Pancreas (tissue), 10 donors: ENCODE results near the gene TRPM3. TPM values are rescaled to one million over a fixed set of nuclear protein-coding genes. Genes with fewer than 3 reads are reported as not detected.

Experiments
- ATAC-seq, 4 donors: fragments of 200-7000 bp; cut with Tn5 transposase; one replicate each; pipeline versions ENCODE4 v1.8.0 to v1.9.1; 2020; ENCODE audit warnings: mild to moderate bottlenecking in 4 of 4, moderate library complexity in 4 of 4
- DNase-seq, 6 donors: peaks; one replicate each; pipeline ENCODE4 v3.0.0-alpha.2; 2020
- FAIRE-seq: peaks from 2 replicates; lab custom pipeline; 2012; peaks lifted over from hg19 to GRCh38; lab: Jason Lieb, UNC
- H3K27ac ChIP-seq, 4 donors: fragments of 200-600 bp; sonication (generic); 1 replicate in 3 of 4; 2 replicates in 1 of 4; pipeline versions ENCODE4 v1.5.0 to v1.8.0; 2020
- H3K27me3 ChIP-seq, 4 donors: fragments of 200-600 bp; one replicate each; pipeline ENCODE4 v1.8.0; 2021
- H3K36me3 ChIP-seq, 3 donors: fragments of 200-600 bp; sonication (generic) in 1 of 3; one replicate each; pipeline versions ENCODE4 v1.5.0 to v1.8.0; 2020 to 2021
- H3K4me1 ChIP-seq, 3 donors: fragments of 200-600 bp; one replicate each; pipeline ENCODE4 v1.8.0; 2021
- H3K4me3 ChIP-seq, 4 donors: fragments of 200-600 bp; sonication (generic) in 2 of 4; one replicate each; pipeline versions ENCODE4 v1.5.0 to v1.8.0; 2020 to 2021
- H3K9me3 ChIP-seq, 4 donors: fragments of 200-600 bp; one replicate each; pipeline ENCODE4 v1.8.0; 2021
- WGBS, 2 donors: extraction: QIAGEN DNeasy Blood & Tissue Kit; methylation state at CpG; one replicate each; pipeline ENCODE4 v1.1.7; 2013; 5-methylcytosine and 5-hydroxymethylcytosine counted together
- intact Hi-C, 3 donors: fragments of 100-400 bp; cut with DNase I; formaldehyde crosslinking; loops; one replicate each; pipeline versions ENCODE4 v1.11.1 to v1.14.2; 2022
- polyA plus RNA-seq, 2 donors: library from polyadenylated mRNA; stranded (reverse); fragments of 200-250 nt; gene quantifications; one replicate each; pipeline ENCODE4 v1.2.3, GENCODE V29; 2013
- total RNA-seq, 6 donors: library from RNA; stranded (reverse); fragmentation: NEBNext Ultra II Directional in 4 of 6; extraction: Animal tissue kit (Norgen Biotek cat#: 25700) in 4 of 6; gene quantifications; one replicate each; pipeline versions ENCODE4 v1.2.1 to v1.2.4, GENCODE V29; 2021 to 2023
- TF ChIP-seq, protein P1 (sequence below), 4 donors: fragments of 200-600 bp; sonication (generic) in 3 of 4; IDR thresholded peaks; one replicate each; pipeline versions ENCODE4 v1.5.0 to v1.8.0; 2021; ENCODE audit warnings: antibody characterized with exemption in 4 of 4
- donor health status: healthy with polysubstance abuse.
- donor health status: DM: no; HTN: no; CAD: no; lungs with moderate emphysema.
- donor health status: DM: no; HTN: no; CAD: no.
- donor health status: control.
- donor health status: control.
- donor health status: Bipolar disorder and iron deficiency.
- donor health status: DM: yes; HTN: yes; CAD: no.
- donor health status: DM: no; HTN: no; CAD: no.
- donor health status: DM: no; HTN: no; CAD: no.
- donor health status: DM: yes; HTN: yes; CAD: no.

TRPM3 gene
- total and polyA plus RNA-seq, 8 donors: 0.22 to 1.9 (median 0.76) TPM

DNA sequence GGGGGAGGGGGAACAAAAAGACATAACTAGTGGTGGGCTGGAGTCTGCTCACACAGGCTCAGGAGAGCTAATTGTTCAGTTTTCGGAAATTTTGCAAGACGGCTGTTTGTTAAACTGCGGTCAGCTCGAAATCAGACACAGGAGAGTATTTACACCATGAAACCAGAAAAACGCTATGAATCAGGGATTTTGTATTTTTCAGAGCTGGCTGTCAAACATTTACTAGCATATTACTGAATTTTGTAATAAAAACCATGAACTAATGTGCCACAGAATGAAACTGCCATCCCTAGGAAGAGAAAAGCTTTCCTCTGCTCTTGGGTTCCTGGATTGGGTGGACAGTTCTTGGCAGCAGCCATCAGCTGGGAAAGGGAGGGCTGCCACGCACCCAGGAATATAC is 45.3 kb downstream of the TRPM3 start:
- 74 to 81% methylated on average over 6 of the region's 6 CpGs for WGBS, 2 donors
- no peak for ATAC-seq

DNA sequence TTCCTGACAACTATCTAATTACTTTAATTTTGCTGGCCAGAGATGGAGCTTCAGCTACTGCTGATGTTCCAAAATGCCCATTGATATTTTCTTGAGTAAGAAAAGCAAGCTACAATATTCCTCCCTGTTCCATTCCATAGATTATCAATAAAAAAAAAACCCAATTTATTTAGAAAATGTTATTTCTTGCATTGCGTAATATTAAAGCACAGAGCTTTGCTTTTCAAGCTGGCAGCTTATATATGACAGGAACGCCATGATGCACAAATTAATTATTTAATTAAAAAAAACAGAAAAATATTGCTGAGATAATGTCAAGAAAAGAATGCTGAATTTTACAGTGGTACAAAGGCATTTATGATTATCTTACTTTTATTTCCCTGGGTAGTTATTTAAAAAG is 47.9 kb downstream of the TRPM3 start:
- intact Hi-C loops: no loop called here
- DNase-seq (no peak), ATAC-seq (no peak), FAIRE-seq (no peak)
- H3K27me3 ChIP-seq: no peaks in the 10 kb centered on the region
- H3K4me1 ChIP-seq: no peaks in the 10 kb centered on the region
- 94 to 97% methylated on average over 2 of the region's 2 CpGs for WGBS, 2 donors
- no peak overlapping the region for H3K4me3 ChIP-seq
- TF ChIP-seq, protein P1, sequence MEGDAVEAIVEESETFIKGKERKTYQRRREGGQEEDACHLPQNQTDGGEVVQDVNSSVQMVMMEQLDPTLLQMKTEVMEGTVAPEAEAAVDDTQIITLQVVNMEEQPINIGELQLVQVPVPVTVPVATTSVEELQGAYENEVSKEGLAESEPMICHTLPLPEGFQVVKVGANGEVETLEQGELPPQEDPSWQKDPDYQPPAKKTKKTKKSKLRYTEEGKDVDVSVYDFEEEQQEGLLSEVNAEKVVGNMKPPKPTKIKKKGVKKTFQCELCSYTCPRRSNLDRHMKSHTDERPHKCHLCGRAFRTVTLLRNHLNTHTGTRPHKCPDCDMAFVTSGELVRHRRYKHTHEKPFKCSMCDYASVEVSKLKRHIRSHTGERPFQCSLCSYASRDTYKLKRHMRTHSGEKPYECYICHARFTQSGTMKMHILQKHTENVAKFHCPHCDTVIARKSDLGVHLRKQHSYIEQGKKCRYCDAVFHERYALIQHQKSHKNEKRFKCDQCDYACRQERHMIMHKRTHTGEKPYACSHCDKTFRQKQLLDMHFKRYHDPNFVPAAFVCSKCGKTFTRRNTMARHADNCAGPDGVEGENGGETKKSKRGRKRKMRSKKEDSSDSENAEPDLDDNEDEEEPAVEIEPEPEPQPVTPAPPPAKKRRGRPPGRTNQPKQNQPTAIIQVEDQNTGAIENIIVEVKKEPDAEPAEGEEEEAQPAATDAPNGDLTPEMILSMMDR (IDR thresholded peaks at IDR 0.05): no peak
- no peaks in the 10 kb centered on the region for H3K36me3 ChIP-seq
- no peak overlapping the region for H3K27ac ChIP-seq
- H3K9me3 ChIP-seq: no peaks in the 10 kb centered on the region

More for the DNA sequence above, 45.3 kb downstream of the TRPM3 start:
- intact Hi-C loops: no loop called here
- Histone ChIP-seq H3K27me3 (no peaks in the 10 kb centered on the region), H3K9me3 (no peaks in the 10 kb centered on the region), H3K36me3 (no peaks in the 10 kb centered on the region), H3K4me1 (no peaks in the 10 kb centered on the region), H3K27ac (no peak overlapping the region), H3K4me3 (no peak overlapping the region)
- no peak for DNase-seq
- TF ChIP-seq, protein P1 (IDR thresholded peaks at IDR 0.05): no peak
- no peak for FAIRE-seq

DNA sequence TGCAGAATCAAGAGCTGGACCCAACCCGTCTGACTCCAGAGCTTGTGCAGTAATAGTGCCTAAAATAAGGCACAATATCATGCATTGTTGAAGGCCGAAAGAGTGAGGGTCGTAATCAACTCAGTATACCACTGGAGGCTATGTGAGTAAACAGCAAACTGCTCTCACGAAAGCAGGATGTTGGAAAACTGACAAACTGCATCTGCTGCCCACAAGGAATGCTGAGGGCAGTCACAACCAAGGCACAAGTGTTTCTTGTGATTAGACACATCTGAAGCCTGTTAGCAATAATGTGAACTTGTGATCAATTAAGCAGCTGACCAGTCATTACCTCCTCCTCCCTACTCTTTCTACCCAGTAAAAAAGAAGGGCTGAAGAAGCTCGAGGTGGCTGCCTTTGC is 48.8 kb downstream of the TRPM3 start:
- Histone ChIP-seq H3K9me3 (no peaks in the 10 kb centered on the region), H3K4me3 (no peak overlapping the region), H3K36me3 (no peaks in the 10 kb centered on the region), H3K27ac (no peak overlapping the region), H3K27me3 (no peaks in the 10 kb centered on the region), H3K4me1 (no peaks in the 10 kb centered on the region)
- intact Hi-C loops: no loop called here
- DNase-seq (no peak), ATAC-seq (no peak), FAIRE-seq (no peak)
- TF ChIP-seq, protein P1 (IDR thresholded peaks at IDR 0.05): no peak
- 62 to 68% methylated on average over 5 of the region's 5 CpGs for WGBS, 2 donors

DNA sequence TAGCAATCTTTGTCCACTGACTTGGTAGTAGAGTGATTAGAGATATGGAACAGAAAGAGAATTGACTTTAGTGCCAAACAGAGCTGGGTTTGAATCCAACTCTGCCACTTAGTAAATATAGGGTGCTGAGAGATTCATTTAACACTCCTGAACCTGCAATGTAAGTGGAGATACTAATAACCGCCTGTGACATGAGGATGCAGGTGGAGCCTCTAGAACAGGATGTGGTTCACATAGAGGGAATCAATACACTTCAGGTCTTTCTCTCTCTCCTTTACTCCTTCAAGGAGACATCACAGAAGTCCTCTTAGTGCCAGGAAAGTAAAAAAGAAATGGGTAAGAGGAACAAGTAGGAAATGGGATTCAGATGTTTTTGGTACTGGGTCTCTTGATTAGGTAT is 49.8 kb downstream of the TRPM3 start:
- WGBS, 2 donors: 83 to 96% methylated on average over 1 of the region's 1 CpG
- H3K4me1 ChIP-seq: no peaks in the 10 kb centered on the region
- FAIRE-seq (no peak), ATAC-seq (no peak), DNase-seq (no peak)
- H3K9me3 ChIP-seq: no peaks in the 10 kb centered on the region
- no peaks in the 10 kb centered on the region for H3K27me3 ChIP-seq
- H3K36me3 ChIP-seq: no peaks in the 10 kb centered on the region
- intact Hi-C loops: no loop called here
- H3K4me3 ChIP-seq: no peak overlapping the region
- TF ChIP-seq, protein P1 (IDR thresholded peaks at IDR 0.05): no peak
- no peak overlapping the region for H3K27ac ChIP-seq

DNA sequence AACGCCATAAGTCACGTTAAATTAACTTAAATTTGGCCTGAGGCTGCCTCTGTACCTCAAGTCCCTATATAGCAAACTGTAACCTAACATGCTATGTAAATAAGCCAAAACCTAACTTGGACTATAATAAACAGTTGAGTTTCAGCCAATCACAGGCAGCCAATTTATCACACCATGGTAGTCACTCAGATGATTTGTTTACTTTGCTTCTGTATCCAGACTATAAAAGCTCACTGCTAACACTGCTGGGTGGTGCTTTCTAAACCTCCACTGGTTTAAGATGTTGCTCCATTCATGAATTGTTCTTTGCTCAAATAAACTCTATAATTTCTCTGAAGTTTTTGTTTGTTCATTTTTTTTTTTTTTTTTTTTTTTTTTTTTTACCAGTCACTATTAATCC is 62.8 kb downstream of the TRPM3 start:
- 88 to 90% methylated on average over 2 of the region's 2 CpGs for WGBS, 2 donors
- Histone ChIP-seq H3K27me3 (no peaks in the 10 kb centered on the region), H3K4me3 (no peak overlapping the region), H3K27ac (no peak overlapping the region), H3K4me1 (no peaks in the 10 kb centered on the region), H3K36me3 (no peaks in the 10 kb centered on the region), H3K9me3 (no peaks in the 10 kb centered on the region)
- TF ChIP-seq, protein P1 (IDR thresholded peaks at IDR 0.05): no peak
- ATAC-seq: no peak
- no peak for DNase-seq
- no peak for FAIRE-seq
- intact Hi-C loops: no loop called here
